Vagina (tissue), 2 donors: ENCODE measurements around the gene PDE9A. TPM values are rescaled to one million over a fixed set of nuclear protein-coding genes. Genes with fewer than 3 reads are reported as not detected.

Experiments
- DNase-seq, 2 donors: peaks; one replicate each; pipeline ENCODE4 v3.0.0-alpha.2; 2017; ENCODE audit errors: extremely low spot score in 2 of 2
- H3K27ac ChIP-seq: fragments of 200-600 bp; sonication (generic); one replicate; pipeline ENCODE4 v1.5.1; 2019
- H3K27me3 ChIP-seq: fragments of 200-600 bp; sonication (generic); one replicate; pipeline ENCODE4 v1.5.1; 2019
- H3K36me3 ChIP-seq, 2 donors: fragments of 200-600 bp; sonication (generic); one replicate each; pipeline ENCODE4 v1.5.1; 2017 to 2019
- H3K4me1 ChIP-seq: fragments of 200-600 bp; sonication (generic); one replicate; pipeline ENCODE4 v1.5.1; 2019
- H3K4me3 ChIP-seq, 2 donors: fragments of 200-600 bp; sonication (generic); 1 replicate in 1 of 2; 2 replicates in 1 of 2; pipeline ENCODE4 v1.5.1; 2016 to 2019
- H3K9me3 ChIP-seq: fragments of 200-600 bp; sonication (generic); one replicate; pipeline ENCODE4 v1.5.1; 2019
- POLR2A ChIP-seq, 2 donors: fragments of 450-650 bp; IDR thresholded peaks; one replicate each; pipeline ENCODE4 v1.6.1; 2017; ENCODE audit warnings: antibody characterized with exemption in 2 of 2, mild to moderate bottlenecking in 2 of 2, moderate library complexity in 2 of 2
- POLR2AphosphoS5 ChIP-seq, 2 donors: sonication (generic); formaldehyde crosslinking; IDR thresholded peaks; one replicate each; pipeline ENCODE4 v1.9.0; 2017; ENCODE audit warnings: antibody characterized with exemption in 2 of 2, mild to moderate bottlenecking in 2 of 2, low read depth in 1 of 2; ENCODE audit not compliant: insufficient read depth in 1 of 2
- intact Hi-C: fragments of 100-400 bp; cut with DNase I; formaldehyde crosslinking; loops from one replicate; pipeline ENCODE4 v1.15.1; 2023
- total RNA-seq: library from RNA; depleted of rRNA; stranded (reverse); fragments of >200 nt; gene quantifications from one replicate; pipeline ENCODE4 v1.2.3, GENCODE V29; 2016
- TF ChIP-seq, protein P1 (sequence below), 3 experiments: fragments of 450-650 bp in 2 of 3; fragments of 200-600 bp in 1 of 3; sonication (generic) in 1 of 3; IDR thresholded peaks; one replicate each; pipeline ENCODE4 v1.5.1; 2017 to 2019; ENCODE audit warnings: antibody characterized with exemption in 3 of 3, mild to moderate bottlenecking in 2 of 3, moderate library complexity in 2 of 3

Gene PDE9A
- total RNA-seq, 1 donor from 2014 or later = 9.6 TPM

DNA sequence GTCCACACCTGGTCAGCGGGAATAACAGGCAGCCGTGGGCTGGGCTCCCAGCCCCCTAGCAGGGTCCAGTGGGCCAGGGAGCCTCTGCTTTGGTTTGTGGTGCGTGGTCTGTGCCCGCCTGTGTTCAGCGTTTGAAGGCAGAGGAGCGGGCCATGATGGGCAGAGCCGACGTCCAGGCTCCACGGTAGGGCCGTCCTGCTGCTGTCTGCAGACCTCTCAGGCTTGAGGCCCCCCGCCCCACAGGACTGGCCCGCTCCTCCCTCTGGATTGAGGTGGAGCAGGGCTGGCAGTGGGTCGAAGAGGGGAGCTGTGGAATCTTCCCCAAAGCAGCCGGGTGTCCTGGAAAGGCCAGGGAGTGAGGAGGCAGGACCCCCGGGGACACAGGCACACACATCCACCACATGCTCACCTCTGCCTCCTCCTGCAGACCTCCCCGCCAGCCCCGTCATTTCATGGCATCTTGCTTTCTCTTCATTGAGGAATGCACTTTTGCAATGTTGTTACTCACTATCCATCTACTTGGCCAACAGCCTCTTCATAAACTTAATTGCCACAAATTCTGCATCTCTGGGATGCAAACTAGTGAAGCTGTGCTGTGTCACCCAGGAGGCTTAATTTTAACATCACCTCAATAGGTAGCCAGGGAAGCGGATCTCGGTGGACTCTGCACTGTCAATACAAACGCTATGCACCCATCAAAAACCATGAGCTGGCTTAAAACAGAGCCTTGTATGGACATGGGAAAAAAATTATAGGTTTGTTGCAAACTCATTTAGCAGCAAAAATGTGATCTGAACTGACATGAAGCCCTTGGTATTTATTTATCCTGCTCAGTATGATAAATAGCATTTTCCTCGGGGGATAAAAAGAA, 85.9 kb downstream of the PDE9A start:
- no peak for DNase-seq
- Histone ChIP-seq H3K27me3 (no peaks in the 10 kb centered on the region), H3K27ac (no peak overlapping the region), H3K36me3 (no peaks in the 10 kb centered on the region), H3K9me3 (no peaks in the 10 kb centered on the region), H3K4me1 (no peaks in the 10 kb centered on the region), H3K4me3 (no peak overlapping the region)
- TF ChIP-seq POLR2A (IDR thresholded peaks at IDR 0.05) = no peak
- TF ChIP-seq, protein P1, sequence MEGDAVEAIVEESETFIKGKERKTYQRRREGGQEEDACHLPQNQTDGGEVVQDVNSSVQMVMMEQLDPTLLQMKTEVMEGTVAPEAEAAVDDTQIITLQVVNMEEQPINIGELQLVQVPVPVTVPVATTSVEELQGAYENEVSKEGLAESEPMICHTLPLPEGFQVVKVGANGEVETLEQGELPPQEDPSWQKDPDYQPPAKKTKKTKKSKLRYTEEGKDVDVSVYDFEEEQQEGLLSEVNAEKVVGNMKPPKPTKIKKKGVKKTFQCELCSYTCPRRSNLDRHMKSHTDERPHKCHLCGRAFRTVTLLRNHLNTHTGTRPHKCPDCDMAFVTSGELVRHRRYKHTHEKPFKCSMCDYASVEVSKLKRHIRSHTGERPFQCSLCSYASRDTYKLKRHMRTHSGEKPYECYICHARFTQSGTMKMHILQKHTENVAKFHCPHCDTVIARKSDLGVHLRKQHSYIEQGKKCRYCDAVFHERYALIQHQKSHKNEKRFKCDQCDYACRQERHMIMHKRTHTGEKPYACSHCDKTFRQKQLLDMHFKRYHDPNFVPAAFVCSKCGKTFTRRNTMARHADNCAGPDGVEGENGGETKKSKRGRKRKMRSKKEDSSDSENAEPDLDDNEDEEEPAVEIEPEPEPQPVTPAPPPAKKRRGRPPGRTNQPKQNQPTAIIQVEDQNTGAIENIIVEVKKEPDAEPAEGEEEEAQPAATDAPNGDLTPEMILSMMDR (IDR thresholded peaks at IDR 0.05) = no peak
- TF ChIP-seq POLR2AphosphoS5 (IDR thresholded peaks at IDR 0.05; ENCODE audit: insufficient read depth in 1 of 2, low read depth in 1 of 2) = no peak
- intact Hi-C loops = no loop called here

DNA sequence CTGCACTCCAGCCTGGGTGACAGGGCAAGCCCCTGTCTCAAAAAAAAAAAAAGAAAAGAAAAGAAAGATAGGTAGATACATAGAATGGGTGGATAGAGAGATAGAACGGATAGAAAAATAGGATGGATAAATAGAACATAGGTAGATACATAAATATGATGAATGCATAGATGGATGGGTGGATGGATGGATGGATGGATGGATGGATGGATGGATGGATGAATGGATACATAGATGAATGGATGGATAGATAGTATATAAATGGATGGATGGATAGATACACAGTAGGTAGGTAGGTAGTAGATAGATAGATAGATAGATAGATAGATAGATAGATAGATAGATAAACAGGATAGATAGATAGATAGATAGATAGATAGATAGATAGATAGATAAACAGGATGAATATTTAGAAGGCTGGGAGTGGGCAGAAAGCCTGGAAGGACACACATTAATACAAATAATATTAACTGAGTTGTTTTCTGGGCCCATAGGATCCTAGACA, 87.0 kb downstream of the PDE9A start:
- intact Hi-C loops = no loop called here
- no peaks in the 10 kb centered on the region for H3K36me3 ChIP-seq
- H3K27me3 ChIP-seq = no peaks in the 10 kb centered on the region
- no peaks in the 10 kb centered on the region for H3K9me3 ChIP-seq
- H3K27ac ChIP-seq = no peak overlapping the region
- H3K4me1 ChIP-seq = no peaks in the 10 kb centered on the region
- no peak overlapping the region for H3K4me3 ChIP-seq
- no peak for TF ChIP-seq POLR2AphosphoS5 (IDR thresholded peaks at IDR 0.05; ENCODE audit: insufficient read depth in 1 of 2, low read depth in 1 of 2)
- no peak for TF ChIP-seq POLR2A (IDR thresholded peaks at IDR 0.05)
- TF ChIP-seq, protein P1 (IDR thresholded peaks at IDR 0.05) = no peak
- DNase-seq = no peak

DNA sequence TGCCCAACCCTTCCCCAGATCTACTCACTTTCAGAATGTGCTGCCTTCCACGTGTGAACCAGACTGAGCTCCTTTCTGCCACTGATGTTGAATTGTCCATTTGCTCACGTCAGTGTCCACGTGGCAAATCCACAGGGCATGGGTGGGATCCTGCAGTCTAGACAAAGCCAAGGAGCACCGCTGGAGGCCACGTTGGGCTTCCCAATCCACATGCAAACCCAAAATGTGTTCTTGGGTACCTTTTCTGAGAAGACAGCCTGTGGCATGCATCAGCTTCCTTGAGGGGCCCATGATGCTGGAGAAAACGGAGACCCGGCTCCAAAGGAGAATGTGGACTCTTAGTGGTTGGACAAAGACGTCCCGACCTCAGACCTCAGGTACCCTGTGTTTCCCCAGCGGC, 87.6 kb downstream of the PDE9A start:
- Histone ChIP-seq H3K4me3 (no peak overlapping the region), H3K27me3 (no peaks in the 10 kb centered on the region), H3K9me3 (no peaks in the 10 kb centered on the region), H3K36me3 (no peaks in the 10 kb centered on the region), H3K4me1 (no peaks in the 10 kb centered on the region), H3K27ac (no peak overlapping the region)
- TF ChIP-seq POLR2AphosphoS5 (IDR thresholded peaks at IDR 0.05; ENCODE audit: insufficient read depth in 1 of 2, low read depth in 1 of 2) (no peak), POLR2A (IDR thresholded peaks at IDR 0.05) (no peak)
- TF ChIP-seq, protein P1 (IDR thresholded peaks at IDR 0.05) = no peak
- DNase-seq = no peak
- intact Hi-C loops = no loop called here

DNA sequence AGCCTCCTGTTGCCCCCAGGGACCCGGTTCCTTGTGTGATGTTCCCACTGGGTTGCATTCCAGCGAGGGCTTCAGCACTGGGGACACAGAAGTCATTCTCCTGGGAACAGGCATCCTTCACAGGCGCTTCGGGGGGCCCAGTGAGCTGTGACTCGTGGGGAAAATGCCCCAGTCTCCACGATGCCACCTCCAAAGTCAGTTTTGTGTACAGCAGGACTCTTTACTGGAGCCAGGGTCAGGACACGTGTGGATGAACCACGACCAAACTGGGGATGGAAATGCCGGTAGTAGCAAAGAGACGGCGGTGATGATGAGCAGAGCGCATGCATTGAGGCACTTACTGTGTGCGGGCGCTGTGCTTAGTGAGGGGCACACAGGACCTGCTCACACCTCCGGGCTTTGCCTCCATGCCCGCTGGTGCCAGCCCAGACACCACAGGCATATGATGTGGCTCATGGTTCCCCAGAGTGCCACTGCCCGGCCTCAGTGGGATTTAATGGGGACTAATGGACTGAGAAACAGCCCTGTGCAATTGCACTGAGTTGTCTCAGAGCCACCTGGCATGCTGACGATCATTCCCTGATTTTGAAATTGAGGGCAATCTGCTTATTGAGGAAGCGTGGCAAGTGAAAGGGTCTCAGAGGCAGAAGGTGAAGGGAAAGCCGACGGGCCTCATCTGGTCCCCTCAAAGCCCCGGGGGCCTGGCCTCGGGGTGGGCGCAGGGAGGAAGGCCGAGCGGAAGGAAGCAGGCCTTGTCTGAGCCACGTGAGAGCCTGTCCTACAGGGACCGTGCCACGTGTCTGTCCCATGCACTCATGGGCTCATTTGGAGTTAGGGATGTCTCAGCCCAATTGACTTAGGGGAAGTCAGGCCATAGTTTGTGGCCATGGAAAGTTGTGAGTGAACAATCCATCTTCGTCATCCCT, 91.4 kb downstream of the PDE9A start:
- H3K4me1 ChIP-seq = no peaks in the 10 kb centered on the region
- H3K9me3 ChIP-seq = no peaks in the 10 kb centered on the region
- TF ChIP-seq POLR2AphosphoS5 (IDR thresholded peaks at IDR 0.05; ENCODE audit: insufficient read depth in 1 of 2, low read depth in 1 of 2) (no peak), POLR2A (IDR thresholded peaks at IDR 0.05) (no peak)
- TF ChIP-seq, protein P1 (IDR thresholded peaks at IDR 0.05) = no peak
- H3K27me3 ChIP-seq = no peaks in the 10 kb centered on the region
- DNase-seq = no peak
- no peak overlapping the region for H3K4me3 ChIP-seq
- intact Hi-C loops = no loop called here
- no peak overlapping the region for H3K27ac ChIP-seq
- no peaks in the 10 kb centered on the region for H3K36me3 ChIP-seq
